ENCODE results near the gene PHACTR4.
"Not testable (repeated sequence)": the region's sequence is repeated elsewhere in the genome, so short reads cannot be mapped to it uniquely, and the experiment has no call there.

The PHACTR4 gene

DNA sequence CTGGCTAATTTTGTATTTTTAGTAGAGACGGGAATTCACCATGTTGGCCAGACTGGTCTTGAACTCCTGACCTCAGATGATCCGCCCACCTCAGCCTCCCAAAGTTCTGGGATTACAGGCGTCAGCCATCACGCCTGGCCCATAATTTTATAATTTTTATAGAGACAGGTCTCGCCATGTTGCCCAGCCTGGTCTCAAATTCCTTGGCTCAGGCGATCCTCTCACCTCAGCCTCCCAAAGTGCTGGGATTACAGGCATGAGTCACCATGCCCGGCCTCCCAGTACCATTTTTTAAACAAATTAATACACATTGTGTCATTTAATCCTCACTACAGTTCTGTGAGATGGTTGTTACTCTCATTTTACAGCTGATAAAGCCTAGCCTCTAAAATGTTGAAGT, 3.9 kb downstream of the PHACTR4 start:
- DNase-seq: not testable (repeated sequence)

DNA sequence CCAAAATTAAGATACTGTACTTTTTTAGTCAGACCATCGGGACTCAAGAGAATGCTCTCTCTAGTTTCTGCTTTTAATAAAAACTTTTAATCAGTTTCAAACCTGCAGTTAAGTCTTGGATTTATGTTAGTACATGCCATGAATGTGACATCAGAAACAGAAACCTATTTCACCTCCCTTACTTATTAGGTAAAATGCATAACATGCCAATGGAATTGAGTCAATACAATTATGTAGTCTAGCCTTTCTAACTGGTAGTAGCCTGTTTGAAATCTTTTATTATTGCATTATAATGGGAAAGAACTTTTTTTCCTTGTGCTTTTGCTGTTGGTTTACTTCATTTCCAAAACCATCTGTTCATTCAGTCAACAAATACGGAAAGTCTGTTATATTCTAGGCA, 4.8 kb downstream of the PHACTR4 start:
- no peak for DNase-seq

DNA sequence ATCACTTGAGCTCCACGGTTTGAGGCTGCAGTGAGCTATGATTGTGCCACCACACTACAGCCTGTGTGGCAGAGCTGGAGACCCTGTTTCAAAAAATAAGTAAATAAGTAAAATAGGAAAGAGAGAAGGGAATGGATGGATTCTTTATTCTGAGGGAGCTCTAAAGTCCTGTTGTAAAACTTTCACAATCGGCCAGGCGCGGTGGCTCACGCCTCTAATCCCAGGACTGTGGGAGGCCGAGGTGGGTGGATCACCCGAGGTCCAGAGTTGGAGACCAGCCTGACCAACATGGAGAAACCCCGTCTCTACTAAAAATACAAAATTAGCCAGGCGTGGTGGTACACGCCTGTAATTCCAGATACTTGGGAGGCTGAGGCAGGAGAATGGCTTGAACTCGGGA, 6.1 kb downstream of the PHACTR4 start:
- DNase-seq: not testable (repeated sequence)

DNA sequence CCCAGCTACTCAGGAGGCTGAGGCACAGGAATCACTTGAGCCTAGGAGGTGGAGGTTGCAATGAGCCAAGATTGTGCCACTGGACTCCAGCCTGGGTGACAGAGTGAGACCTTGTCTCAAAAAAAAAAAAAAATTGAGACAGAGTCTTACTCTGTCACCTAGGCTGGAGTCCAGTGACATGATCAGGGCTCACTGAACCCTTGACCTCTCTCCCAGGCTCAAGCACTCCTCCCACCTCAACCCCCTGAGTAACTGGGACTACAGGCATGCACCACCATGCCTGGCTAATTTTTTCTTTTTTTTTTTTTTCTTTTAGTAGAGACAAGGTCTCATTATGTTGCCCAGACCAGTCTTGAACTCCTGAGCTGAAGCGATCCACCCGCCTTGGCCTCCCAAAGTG, 6.7 kb downstream of the PHACTR4 start:
- not testable (repeated sequence) for DNase-seq

DNA sequence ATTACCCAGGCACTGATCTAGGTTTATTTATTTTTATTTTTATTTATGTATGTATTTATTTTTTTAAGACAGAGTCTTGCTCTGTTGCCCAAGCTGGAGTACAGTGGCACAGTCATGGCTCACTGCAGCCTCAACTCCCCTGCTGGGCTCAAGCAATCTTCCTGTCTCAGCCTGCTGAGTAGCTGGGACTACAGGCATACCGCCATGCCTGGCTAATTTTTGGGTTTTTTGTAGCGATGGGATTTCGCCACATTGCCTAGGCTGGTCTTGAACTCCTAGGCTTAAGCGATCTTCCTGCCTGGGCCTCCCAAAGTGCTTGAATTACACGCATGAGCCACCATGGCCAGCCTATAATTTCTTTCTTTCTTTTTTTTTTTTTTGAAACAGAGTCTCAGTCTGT, 9.4 kb downstream of the PHACTR4 start:
- DNase-seq: no peak

DNA sequence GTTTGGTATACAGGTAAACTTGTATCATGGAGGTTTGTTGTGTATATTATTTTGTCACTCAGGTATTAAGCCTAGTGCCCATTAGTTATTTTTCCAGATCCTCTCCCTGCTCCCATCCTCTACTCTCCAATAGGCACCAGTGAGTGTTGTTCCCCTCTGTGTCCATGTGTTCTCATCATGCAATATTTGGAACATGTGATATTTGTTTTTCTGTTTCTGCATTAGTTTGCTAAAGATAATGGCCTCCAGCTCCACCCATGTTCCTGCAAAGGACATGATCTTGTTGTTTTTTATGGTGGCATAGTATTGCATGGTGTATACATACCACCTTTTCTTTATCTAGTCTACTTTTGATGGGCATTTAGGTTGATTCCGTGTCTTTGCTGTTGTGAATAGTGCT, 10.9 kb downstream of the PHACTR4 start:
- no peak for DNase-seq

DNA sequence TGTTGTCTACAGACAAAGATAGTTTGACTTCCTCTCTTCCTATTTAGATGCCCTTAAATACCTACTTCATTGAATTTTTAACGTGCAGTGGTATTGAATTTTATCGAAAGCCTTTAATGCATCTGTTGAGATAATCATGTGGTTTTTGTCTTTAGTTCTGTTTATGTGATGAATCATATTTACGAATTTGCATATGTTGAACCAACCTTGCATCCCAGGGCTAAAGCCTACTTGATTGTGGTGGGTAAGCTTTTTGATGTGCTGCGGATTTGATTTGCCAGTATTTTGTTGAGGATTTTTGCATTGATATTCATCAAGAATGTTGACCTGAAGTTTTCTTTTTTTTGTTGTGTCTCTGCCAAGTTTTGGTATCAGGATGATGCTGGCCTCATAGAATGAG, 14.2 kb downstream of the PHACTR4 start:
- DNase-seq: not testable (repeated sequence)

DNA sequence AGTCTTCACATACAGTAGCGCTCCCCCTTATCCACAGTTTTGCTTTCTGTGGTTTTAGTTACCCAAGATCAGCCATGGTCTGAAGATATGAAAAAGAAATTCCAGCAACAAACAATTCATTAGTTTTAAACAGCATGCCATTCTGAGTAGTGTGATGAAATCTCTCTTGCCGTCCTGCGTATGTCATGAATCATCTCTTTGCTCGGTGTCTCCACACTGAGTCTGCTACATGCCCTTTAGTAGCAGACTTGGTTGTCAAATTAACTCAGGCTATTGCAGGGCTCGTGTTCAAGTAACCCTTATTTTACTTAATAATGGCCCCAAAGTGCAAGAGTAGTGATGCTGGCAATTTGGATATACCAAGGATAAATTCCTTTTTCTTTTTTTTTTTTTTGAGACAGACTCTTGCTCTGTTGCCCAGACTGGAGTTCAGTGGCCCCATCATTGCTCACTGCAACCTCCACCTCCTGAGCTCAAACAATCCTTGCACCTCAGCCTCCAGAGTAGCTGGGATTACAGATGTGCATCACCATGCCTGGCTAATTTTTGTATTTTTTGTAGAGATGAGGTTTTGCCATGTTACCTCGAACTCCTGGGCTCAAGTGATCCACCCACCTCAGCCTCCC, 22.6 kb downstream of the PHACTR4 start:
- DNase-seq: no peak

DNA sequence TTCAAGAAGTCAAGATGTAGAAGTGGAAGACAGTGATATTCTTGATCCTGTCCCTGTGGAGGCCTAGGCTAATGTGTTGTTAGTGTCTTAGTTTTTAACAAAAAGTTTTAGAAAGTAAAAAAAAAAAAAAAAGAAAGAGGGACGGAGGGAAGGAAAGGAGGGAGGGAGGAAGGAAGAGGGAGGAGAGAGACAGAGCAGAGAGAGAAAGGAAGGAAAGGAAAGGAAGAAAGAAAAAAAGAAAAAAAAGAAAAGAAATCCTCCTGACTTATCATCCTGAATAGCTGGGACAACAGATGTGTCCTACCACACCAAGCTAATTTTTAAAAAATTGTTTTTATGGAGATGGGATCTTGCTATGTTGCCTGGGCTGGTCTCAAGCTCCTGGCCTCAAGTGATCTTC, 24.6 kb downstream of the PHACTR4 start:
- DNase-seq: no peak

DNA sequence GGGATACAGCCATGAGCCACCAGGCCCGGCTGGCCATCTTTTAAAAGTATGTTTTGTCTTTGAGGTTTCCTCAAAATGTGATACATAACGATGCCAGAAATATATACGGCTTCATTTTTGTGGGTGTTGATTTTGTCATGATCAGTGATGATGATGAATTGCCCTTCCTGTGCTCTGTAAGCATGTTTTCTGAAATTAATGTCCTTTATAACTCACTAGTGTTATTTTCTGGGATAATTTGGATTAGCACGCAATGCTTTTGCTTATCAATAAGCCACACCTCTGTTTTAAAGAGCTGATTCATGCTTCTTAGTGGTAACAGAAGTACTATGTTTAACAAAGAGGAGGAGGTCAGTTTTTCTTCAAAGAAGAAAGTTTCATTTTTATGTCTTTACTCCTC, 25.6 kb downstream of the PHACTR4 start:
- DNase-seq: no peak

DNA sequence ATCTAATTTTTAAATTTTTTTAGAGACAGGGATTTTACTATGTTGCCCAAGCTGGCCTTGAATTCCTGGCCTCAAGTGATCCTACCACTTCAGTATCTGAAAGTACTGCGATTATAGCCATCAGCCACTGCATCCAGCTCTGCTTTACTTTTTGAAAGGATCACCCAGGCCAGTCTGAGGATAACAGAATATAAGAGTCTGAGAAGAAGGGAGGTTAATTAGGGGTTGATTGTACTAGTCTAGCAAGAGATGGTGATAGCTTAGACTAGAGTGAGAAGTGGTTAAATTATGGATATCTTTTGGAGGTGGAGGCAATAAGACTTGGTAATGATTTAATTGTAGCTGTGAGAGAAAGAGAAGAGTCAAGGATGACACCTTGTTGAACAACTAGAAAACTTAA, 32.2 kb downstream of the PHACTR4 start:
- DNase-seq: no peak

DNA sequence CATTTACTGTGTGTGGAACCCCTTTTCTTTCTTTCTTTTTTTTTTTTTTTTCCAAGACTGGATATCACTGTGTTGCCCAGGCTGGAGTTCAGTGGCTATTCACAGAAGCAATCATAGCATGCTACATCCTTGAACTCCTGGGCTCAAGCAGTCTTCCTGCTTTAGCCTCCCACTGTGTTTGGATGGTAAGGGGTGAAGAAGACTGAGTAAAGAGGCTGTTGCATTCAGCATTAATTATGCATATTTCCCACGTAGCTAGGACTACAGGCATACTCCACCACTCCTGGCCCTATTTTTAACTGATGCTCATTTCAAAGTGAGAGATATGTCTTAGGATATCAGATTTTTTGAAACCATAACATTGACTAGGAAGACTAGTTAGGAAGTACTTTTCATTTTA, 39.5 kb downstream of the PHACTR4 start:
- DNase-seq: no peak

DNA sequence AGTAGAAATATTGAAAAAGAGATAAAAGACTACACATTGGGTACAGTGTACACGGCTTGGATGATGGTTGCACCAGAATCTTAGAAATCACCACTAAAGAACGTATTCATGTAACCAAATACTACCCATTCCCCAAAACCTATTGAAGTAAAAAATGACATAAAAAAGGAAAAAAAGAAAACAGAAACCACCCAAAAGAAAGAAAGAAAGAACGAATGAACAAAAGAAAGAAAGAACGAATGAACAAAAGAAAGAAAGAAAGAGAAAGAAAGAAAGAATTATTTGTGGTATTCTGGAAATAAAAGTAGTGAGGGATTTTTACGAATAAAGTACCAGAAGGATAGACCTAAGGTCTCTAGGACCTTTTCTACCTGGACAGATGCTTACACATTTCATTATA, 42.1 kb downstream of the PHACTR4 start:
- DNase-seq: no peak

DNA sequence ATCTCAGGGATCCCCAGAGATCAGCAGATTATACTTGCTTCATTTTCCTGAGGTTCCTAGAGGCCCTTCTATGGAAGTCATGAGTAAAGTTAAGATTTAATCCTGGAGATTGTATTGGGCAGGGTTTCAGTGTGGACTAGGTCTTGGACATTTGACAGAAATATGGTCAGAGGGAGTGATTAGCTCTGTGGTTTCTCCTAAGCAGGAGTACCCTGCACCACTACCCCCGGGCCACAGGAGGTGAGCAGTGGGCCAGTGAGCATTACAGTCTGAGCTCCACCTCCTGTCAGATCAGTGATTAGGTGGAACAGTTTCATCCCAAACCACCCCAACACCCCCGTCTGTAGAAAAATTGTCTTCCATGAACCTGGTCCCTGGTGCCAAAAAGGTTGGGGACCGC, 43.2 kb downstream of the PHACTR4 start:
- no peak for DNase-seq

DNA sequence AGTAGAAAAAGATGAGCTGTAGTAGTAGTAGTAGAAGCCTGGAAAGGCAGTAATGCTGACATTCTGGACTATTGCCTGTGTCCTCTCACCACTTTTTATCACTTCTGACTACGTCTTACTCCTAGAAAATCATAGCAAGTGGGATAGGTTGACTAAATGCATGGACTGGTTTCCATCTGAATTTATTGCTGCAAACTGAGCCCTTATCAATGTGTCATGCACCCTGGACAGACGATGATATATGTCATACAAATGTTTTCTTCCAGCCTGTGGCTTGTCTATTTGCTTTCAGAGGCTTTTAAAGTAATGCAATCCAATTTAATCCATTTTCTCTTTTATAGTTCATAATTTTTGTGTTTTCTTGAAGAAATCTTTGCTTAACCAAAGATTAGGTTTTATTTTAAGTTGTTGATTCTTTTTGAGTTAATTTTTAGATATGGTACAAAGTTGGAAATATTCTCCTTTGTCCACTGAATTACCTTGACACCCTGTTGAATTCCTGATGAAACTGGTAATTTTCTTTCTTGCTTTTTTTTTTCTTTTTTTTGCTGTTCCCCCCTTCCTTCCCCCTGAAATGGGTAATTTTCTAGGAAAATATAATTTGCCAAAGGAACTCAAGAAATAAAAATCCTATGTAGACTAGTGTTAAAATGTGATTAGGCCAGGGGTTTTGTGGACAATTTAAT, 47.1 kb downstream of the PHACTR4 start:
- DNase-seq: no peak

DNA sequence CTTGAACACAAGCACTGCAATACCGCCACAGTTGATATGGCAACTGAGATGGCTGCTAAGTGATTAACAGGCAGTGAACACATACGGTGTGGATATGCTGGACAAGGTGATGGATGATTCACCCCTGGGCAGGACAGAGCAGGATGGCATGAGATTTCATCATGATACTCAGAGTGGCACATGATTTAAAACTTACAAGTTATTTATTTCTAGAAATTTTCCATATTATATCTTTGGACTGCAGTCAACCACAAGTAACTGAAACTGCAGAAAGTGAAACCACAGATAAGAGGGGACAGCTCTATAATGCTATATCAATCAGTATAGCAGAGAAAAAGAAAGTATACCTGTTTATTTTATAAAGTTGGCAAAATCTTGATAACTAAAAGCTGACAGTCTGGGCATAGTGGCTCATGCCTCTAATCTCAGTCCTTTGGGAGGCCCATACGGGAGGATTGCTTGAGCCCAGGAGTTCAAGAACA, 47.9 kb downstream of the PHACTR4 start:
- no peak for DNase-seq

DNA sequence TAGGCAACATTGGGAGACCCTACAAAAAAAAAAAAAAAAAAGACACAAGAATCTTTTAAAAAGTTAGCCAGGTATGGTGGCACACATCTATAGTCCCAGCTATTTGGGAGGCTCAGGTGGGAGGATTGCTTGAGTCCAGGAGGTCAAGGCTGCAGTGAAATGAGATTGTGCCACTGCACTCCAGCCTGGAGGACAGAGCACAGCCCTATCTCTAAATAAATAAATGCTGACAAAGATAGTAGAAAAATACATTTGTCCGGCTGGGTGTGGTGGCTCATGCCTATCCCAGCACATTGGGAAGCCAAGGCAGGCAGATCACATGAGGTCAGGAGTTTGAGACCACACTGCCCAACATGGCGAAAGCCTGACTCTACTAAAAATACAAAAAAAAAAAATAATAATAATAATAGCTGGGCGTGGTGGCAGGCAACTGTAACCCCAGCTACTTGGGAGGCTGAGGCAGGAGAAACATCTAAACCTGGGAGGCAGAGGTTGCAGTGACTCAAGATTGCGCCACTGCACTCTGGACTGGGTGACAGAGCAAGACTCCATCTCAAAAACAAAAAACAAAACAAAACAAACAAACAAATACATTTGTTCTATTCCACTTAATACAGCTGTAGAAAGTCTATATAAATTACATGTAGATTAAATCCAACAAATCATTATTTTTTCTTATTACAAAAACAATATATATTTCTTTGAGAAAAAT, 48.5 kb downstream of the PHACTR4 start:
- DNase-seq: no peak

DNA sequence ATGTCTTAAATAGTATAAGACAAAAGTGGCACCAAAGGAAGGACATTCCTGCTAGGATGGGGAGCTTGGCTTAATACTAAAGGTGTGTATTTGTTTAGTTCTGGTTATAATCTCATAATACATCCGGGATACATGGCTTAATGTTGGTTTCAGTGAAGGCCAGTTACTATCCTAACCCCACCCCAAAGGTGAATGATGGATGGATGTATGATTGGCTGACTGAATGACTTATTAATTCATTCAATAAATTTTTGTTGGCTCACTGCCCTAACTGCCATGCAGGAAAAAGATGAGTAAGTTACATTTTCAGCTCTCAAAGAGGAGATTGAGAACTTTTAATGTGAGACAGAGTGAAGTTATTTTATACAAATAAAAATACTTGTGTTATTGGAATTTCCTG, 52.2 kb downstream of the PHACTR4 start:
- no peak for DNase-seq

DNA sequence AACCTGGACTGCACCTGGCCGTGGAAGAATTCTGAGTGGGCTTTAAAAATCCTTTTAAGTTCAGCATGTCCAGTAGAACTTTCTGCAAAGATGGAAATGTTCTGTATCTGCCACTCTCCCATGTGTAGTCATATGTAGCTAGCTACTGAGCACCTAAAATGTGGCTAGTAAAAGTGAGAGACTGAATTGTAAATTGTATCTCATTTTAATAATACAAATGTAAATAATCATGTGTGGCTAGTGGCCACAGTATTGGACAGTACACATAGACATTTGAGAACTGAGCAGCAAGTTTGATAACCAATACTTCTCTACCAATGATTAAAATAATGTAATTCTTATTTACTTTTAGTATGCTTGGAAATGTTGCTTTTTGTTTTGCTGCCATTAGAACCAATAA, 57.3 kb downstream of the PHACTR4 start:
- DNase-seq: no peak

DNA sequence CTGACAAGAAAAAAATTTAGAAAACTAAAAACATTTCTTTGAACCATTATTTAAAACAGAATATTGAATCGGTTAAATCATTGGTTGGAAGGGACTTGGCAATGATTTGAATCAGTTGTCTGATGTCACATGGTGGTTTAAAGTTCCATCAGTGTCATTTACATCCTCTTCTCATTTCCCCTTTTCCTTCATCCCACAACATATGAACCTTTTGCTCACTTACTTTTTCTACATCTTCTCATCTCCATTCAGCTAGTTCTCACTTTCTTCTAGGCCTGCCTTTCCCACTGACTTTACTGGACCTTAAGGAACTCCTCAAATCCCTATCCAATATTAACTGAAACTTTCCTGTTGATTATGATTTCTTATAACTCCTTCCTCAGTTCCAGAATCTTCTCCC, 58.5 kb downstream of the PHACTR4 start:
- DNase-seq: no peak

DNA sequence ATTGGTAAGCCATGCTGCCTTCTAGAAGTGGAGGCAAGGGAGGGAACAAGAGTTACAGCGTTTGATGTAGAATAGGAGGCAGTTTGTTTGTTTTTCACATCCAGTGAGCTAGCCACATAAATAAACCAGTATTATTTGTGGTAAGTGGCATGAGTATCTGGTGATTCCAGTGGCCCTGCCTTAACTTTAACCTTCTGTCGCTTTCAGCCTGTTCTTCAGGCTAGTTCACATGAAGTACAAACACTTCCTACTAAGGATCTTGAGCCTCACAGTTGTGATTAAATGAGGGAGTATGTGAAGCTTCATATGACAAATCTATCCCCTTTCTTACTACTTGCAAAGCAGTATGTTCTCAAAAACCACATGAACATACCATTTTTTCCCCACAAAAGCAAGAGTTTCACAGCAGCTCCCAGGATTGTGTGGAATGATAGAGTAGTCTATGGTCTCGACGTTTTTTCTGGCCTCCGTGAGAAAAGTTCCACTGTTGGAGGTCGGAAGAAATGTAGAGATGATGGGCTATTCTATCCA, 59.5 kb downstream of the PHACTR4 start:
- no peak for DNase-seq

DNA sequence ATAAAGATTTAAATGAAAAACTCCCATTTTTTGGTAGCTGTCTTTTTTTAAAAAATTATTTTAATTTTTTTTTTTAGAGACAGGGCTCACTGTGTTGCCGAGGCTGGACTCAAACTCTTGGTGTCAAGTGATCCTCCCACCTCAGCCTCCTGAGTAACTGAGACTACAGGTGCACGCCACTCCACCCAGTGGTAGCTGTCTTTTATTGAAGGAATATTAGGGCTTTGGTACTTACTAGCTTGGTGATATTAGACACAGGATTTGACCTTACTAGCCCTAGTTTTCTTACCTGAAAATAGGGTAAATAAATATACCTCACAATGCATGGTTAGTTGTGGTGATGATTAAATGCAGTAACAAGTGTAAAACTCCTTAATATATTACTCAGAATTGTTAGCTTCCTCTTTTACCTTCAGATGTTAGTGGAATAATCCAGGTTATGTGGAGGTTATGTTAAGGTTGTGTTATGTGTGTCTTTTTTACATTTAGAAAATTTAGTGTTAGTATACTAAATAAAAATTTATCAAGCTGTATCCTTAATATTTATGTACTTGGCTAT, 66.8 kb downstream of the PHACTR4 start:
- no peak for DNase-seq

DNA sequence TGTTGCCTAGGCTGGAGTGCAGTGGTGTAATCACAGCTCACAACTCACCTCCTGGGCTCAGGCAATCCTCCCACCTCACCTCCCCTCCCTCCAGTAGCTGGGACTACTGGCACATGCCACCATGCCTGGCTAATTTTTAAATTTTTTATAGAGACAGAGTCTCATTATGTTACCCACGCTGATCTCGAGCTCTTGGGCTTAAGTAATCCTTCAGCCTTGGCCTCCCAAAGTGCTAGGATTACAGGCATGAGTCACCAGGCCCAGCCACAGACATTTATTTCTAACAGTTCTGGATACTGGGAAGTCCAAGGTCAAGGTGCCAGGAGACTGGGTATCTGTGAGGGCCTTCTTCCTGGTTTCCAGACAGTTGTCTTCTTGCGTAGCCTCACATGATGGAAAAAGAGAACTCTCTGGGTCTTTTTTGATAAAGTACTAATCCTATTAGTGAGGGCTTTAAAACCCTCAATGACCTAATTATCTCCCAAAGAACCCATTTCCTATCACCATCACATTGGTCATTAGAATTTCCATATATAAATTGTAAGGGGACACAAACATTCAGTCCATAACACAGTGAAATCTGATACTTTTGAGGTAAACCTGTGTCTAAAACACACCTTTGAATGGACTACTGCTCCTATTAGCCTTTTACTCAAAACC, 67.9 kb downstream of the PHACTR4 start:
- no peak for DNase-seq

Measured in DMS79 (cell line).